Lower leg skin (tissue), 3 donors: ENCODE measurements around the gene SLC6A13.

Experiments
- CTCF ChIP-seq, 3 donors: fragments of 450-650 bp; IDR thresholded peaks; one replicate each; pipeline ENCODE4 v1.5.1; 2016; ENCODE audit warnings: antibody characterized with exemption in 3 of 3, mild to moderate bottlenecking in 3 of 3, moderate library complexity in 2 of 3
- POLR2A ChIP-seq, 2 donors: fragments of 450-650 bp; IDR thresholded peaks; one replicate each; pipeline ENCODE4 v1.6.1; 2016 to 2017; ENCODE audit warnings: antibody characterized with exemption in 2 of 2, mild to moderate bottlenecking in 1 of 2, moderate library complexity in 1 of 2

DNA sequence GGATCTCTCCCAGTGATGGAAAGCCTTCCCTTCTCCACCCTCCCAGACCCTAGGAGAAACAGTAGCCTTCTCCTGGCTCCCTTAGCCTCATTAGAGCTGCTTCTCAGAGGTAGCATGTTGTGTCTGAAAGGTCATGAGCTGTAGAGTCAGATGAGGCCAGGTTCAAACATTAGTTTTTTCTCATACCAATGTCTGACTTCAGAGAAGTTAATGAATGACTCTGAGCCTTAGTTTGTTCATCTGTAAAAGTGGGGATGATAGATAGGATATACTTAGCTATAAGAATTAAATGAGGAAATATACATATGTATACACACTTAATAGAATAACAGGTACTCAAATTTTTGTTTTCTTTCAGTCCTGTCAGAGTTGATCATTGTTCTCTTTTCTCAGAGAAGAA, 523 bp downstream of the SLC6A13 start:
- TF ChIP-seq CTCF (IDR thresholded peaks at IDR 0.05) (no peak), POLR2A (IDR thresholded peaks at IDR 0.05) (no peak)
